A549 treated with dexamethasone at 1 μM for 4 hours (cell line): ENCODE results near the gene PSTPIP1. TPM values are rescaled to one million over a fixed set of nuclear protein-coding genes. Genes with fewer than 3 reads are reported as not detected.

Source experiments
- total RNA-seq: library from RNA; stranded (reverse); fragments of 200-300 nt; extraction: Qiagen RNA extraction; gene quantifications from 5 replicates; pipeline ENCODE4 v1.2.3, GENCODE V29; 2022

PSTPIP1 gene
- 0.21 to 0.43 TPM (median 0.25 TPM) in 5 replicates for total RNA-seq

DNA sequence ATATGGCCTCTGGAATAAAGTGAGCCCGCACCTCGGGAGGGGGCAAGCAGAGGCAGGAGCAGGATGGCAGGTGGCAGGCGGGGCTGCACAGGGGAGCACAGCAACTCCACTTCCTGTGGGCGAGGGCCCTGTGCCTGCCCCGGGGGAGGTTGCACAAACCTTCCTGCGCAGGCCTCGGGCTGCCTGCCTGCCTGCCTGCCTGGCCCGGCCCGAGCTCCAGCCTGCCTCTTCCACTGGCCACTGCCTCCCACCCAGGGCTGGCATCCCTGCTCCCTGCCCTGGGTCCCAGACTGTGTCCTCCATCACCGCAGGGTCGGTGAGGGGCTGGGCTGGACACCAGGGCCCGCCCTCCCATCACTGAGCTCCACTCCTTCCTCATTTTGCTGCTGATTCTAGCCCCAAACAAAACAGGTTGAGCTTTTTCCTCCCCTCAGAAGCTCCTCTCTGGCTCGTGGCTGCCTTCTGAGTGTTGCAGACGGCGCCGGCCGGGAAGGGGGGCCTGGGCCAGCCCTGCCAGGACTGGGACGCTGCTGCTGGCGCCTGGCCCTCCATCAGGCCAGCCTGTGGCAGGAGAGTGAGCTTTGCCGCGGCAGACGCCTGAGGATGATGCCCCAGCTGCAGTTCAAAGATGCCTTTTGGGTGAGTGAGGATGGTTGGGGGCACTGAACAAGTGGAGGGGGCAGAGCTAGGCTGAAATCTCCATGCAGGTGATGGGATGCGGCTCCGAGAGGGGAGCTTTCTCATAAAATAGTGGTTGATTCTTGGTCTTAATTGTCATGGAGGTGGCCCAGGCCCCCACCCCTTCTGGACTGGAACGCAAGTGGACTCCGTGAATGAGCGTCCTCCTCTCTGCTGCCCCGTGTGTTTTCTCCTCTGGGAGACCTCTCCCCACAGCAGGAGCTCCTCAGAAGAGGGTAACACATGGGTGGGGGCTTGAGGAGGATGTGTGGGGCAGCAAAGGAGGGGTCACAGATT is at the start of gene PSTPIP1:
TSS of gene PSTPIP1 (plus strand) at position 156 of the 975 bp plus-strand sequence. CDS start at position 604, 448 bp downstream.

DNA sequence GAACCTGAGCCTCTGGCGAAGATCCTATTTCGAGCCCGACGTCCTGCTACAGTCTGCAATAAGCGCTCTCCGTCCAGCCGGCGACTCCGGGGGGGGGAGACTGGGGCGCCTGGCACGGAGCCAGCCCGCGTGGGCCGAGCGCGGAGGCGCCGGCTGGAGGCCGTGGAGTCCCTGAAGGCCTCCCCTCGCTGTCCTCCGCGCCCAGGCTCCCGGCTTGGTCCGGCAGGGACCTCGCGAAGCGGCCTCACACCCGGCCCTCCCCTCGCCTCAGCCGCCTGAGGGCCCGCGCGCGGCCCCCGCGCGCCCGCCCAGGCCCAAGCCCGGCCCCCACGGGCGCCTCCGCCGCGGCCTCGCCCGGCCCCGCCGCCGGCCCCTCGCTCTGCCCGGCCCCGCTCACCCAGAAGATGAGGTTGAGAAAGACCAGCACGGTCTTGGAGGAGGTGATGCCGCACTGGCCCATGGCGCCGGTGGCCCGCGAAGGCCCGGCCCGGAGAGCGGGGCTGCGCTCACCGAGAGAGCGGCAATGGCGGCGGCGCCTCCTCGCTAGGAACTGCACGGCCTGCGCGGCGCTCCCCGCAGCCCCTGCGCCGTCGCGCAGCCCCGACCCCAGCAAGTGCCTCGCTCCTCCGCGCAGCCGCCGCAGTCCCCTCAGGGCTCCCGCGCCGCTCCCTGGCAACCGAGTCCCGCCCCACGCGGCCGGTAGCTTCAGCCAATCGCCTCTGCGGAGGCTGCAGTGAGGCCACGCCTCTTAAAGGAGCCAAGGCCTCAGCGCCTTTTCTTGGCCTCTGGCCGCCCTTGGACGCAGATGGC is 75.8 kb downstream of the PSTPIP1 start, which contains the start of gene TSPAN3:
TSS of gene TSPAN3 (minus strand) at position 615 of the 810 bp plus-strand sequence. CDS start at position 460, 155 bp downstream.

Other genes starting within 250 kb of the PSTPIP1 start
- gene SCAPER, start 89.8 kb upstream of the PSTPIP1 start, total RNA-seq: 2.6 to 5.1 TPM (median 3.6 TPM) in 5 replicates
- gene RCN2, start 63.4 kb upstream of the PSTPIP1 start, total RNA-seq: 57.8 to 67.7 TPM (median 58.8 TPM) in 5 replicates
- 350 to 497 TPM (median 477 TPM) in 5 replicates for gene TSPAN3, start 76.0 kb downstream of the PSTPIP1 start, total RNA-seq